Gastroesophageal sphincter (tissue), 4 donors: ENCODE results near the gene TWIST2. TPM values are rescaled to one million over a fixed set of nuclear protein-coding genes. Genes with fewer than 3 reads are reported as not detected.

Source experiments
- ATAC-seq: fragments of 150-250 bp; one replicate; pipeline ENCODE4 v1.9.1; 2016; ENCODE audit warnings: mild to moderate bottlenecking, moderate library complexity
- H3K27ac ChIP-seq, 4 donors: fragments of 200-600 bp; sonication (generic) in 3 of 4; 1 replicate in 3 of 4; 2 replicates in 1 of 4; pipeline ENCODE4 v1.5.1; 2016 to 2019
- H3K27me3 ChIP-seq: fragments of 200-600 bp; sonication (generic); one replicate; pipeline ENCODE4 v1.5.1; 2019
- H3K36me3 ChIP-seq, 2 donors: fragments of 200-600 bp; sonication (generic); one replicate each; pipeline ENCODE4 v1.5.1; 2019; ENCODE audit warnings: control low read depth in 1 of 2
- H3K4me1 ChIP-seq, 3 donors: fragments of 200-600 bp; sonication (generic); 1 replicate in 2 of 3; 2 replicates in 1 of 3; pipeline ENCODE4 v1.5.1; 2016 to 2019; ENCODE audit warnings: control low read depth in 2 of 3
- H3K4me3 ChIP-seq, 2 donors: fragments of 200-600 bp; sonication (generic); one replicate each; pipeline ENCODE4 v1.5.1; 2019; ENCODE audit warnings: mild to moderate bottlenecking in 1 of 2, moderate library complexity in 1 of 2
- H3K9me3 ChIP-seq, 3 donors: fragments of 200-600 bp; sonication (generic); one replicate each; pipeline ENCODE4 v1.5.1; 2017 to 2019; ENCODE audit warnings: control low read depth in 2 of 3
- EP300 ChIP-seq: sonication (generic); formaldehyde crosslinking; IDR thresholded peaks from one replicate; pipeline ENCODE4 v1.6.1; 2017; ENCODE audit warnings: antibody characterized with exemption, mild to moderate bottlenecking
- POLR2A ChIP-seq, 2 donors: fragments of 450-650 bp; IDR thresholded peaks; one replicate each; pipeline ENCODE4 v1.6.1; 2017; ENCODE audit warnings: antibody characterized with exemption in 2 of 2, mild to moderate bottlenecking in 2 of 2, moderate library complexity in 1 of 2
- POLR2AphosphoS5 ChIP-seq: sonication (generic); formaldehyde crosslinking; IDR thresholded peaks from one replicate; pipeline ENCODE4 v1.6.1; 2017; ENCODE audit warnings: antibody characterized with exemption
- WGBS, 2 donors: methylation state at CpG; one replicate each; pipeline ENCODE4 v1.1.5; 2018; ENCODE audit warnings: low coverage in 1 of 2; 5-methylcytosine and 5-hydroxymethylcytosine counted together
- total RNA-seq, 4 donors: library from RNA; depleted of rRNA; stranded (reverse); fragments of >200 nt; gene quantifications; one replicate each; pipeline ENCODE4 v1.1.0, GENCODE V29; 2016
- TF ChIP-seq, protein P1 (sequence below), 4 experiments: fragments of 200-600 bp in 2 of 4; fragments of 450-650 bp in 2 of 4; sonication (generic) in 1 of 4; IDR thresholded peaks; one replicate each; pipeline ENCODE4 v1.5.1; 2017 to 2019; ENCODE audit warnings: antibody characterized with exemption in 4 of 4, mild to moderate bottlenecking in 2 of 4, moderate library complexity in 2 of 4

The TWIST2 gene
- total RNA-seq, 4 donors from 2014 or later = 17.7 to 69.6 (median 45.2) TPM

DNA sequence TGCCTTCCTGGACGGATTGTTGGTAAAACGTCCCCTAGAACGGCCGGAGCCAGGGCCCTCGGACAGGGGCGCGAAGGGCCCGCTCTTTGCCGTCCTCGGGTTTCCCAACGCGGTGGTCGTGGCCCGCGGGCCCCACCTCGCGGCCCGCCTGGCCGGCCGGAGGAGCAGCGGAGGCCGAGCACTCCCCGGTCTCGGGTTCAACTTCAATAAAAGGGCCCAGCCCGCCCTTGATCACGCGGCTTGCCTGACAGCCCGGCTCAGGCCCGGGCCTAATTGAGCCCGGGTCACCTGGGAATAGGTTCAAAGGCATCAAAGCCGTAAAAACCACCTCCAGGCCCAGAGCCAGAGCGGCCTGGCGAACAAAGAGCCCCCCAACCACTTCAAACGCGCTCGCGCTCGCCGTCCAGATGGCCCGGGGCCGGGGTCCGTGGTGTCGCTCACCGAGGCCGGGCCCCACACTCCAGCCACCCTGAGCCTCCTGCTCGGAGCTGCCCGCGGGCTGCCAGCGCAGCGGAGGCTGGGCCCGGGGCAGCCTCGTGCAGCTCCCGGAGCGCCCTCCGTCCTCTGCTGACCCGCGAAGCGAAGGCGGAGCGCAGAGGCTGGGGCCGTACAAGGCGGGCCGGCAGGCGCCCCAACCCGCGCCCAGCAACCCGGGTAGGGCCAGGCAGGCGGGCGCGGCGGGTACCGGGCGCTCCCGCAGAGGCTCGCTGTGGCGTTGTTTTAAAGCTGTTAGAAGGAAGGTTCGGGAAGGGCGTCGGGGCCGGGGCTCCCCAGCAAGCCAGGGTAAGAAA is 1.1 kb upstream of the TWIST2 start:
- H3K27me3 ChIP-seq = peaks cover 63% of the 10 kb centered on the region
- no CpG with 5 or more reads among the region's 80 CpGs for WGBS, 2 donors

GRCh38 chr2:238847419-238847801 is 475 bp upstream of the TWIST2 start:
- Histone ChIP-seq H3K9me3 (no peaks in the 10 kb centered on the region), H3K27ac (peak overlapping the region; percentile 15 to 90 (median 87)), H3K27me3 (peaks cover 66% of the 10 kb centered on the region), H3K4me1 (peaks cover 0 to 64% (median 0%) of the 10 kb centered on the region in 3 donors), H3K4me3 (peak overlapping the region; percentile 58 to 78), H3K36me3 (no peaks in the 10 kb centered on the region)
- no peak for ATAC-seq
- no peak for TF ChIP-seq POLR2A (IDR thresholded peaks at IDR 0.05)
- TF ChIP-seq, protein P1, sequence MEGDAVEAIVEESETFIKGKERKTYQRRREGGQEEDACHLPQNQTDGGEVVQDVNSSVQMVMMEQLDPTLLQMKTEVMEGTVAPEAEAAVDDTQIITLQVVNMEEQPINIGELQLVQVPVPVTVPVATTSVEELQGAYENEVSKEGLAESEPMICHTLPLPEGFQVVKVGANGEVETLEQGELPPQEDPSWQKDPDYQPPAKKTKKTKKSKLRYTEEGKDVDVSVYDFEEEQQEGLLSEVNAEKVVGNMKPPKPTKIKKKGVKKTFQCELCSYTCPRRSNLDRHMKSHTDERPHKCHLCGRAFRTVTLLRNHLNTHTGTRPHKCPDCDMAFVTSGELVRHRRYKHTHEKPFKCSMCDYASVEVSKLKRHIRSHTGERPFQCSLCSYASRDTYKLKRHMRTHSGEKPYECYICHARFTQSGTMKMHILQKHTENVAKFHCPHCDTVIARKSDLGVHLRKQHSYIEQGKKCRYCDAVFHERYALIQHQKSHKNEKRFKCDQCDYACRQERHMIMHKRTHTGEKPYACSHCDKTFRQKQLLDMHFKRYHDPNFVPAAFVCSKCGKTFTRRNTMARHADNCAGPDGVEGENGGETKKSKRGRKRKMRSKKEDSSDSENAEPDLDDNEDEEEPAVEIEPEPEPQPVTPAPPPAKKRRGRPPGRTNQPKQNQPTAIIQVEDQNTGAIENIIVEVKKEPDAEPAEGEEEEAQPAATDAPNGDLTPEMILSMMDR (IDR thresholded peaks at IDR 0.05) = no peak
- WGBS, 2 donors = 25% methylated on average over 8 of the region's 30 CpGs; no CpG with 5 or more reads in 1 of the 2 donors

More for the DNA sequence above, 1.1 kb upstream of the TWIST2 start:
- Histone ChIP-seq H3K36me3 (no peaks in the 10 kb centered on the region), H3K27ac (peak overlapping the region in 3 of 4 donors; percentile 85 to 90 (median 89)), H3K4me3 (peak overlapping the region; percentile 58 to 78), H3K4me1 (peaks cover 0 to 58% (median 0%) of the 10 kb centered on the region in 3 donors), H3K9me3 (no peaks in the 10 kb centered on the region)
- ATAC-seq = peak; percentile 45
- TF ChIP-seq POLR2A (IDR thresholded peaks at IDR 0.05) = peak in 1 of 2 donors; percentile 16
- TF ChIP-seq EP300 = no peak

GRCh38 chr2:238848691-238848975 is 748 bp downstream of the TWIST2 start:
- peak overlapping the region in 3 of 4 donors; percentile 85 to 90 (median 89) for H3K27ac ChIP-seq
- H3K36me3 ChIP-seq = no peaks in the 10 kb centered on the region
- H3K9me3 ChIP-seq = no peaks in the 10 kb centered on the region
- no CpG with 5 or more reads among the region's 36 CpGs for WGBS, 2 donors
- H3K4me1 ChIP-seq = peaks cover 0 to 65% (median 0%) of the 10 kb centered on the region in 3 donors
- TF ChIP-seq POLR2A (IDR thresholded peaks at IDR 0.05) (no peak), EP300 (no peak)
- ATAC-seq = no peak
- H3K4me3 ChIP-seq = peak overlapping the region; percentile 58 to 78
- peaks cover 62% of the 10 kb centered on the region for H3K27me3 ChIP-seq

DNA sequence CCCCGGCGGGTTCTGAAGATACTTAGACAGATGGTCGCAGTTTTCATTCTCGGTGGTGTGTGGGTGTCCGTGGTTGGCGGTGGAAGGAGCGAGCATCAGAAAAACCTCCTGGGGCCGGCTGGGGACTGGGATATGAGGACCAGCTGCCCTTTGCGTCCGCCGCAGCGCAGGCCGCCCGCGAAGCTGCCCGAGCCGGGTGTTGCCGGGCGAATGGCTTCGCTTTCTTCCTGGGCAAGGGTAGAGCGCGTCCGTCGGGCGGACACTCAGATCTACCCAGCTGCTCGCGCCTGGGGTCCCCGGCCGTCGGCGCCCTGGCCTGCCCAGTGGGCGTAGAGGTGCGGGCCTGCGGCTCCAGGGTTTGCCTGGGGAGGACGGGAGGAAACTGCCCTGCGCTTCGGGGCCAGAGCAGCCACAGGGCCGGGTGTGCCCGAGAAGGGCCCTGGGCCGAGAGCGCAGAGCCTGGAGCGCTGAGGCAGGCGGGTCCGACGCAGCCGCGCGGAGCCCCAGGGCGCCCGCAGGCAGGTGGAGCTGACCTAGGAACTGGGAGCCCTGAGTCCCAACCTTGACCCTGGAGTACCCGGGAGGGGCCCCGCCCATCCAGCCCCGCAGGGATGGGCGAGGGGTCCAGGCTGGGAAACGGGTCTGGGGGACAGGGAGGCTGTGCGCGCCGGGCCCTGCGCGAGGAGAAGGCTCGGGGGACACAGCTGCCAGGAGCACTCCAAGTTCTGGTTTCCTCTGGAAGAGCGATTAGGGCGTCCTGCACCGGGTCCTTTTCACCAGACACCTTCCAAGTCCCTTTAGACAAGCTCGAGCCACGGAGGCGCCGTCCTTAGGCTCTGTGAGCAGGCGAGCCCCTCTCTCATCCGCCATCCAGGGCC is 1.3 kb downstream of the TWIST2 start:
- Histone ChIP-seq H3K4me3 (peak overlapping the region; percentile 58 to 78), H3K9me3 (no peaks in the 10 kb centered on the region), H3K4me1 (peaks cover 0 to 65% (median 0%) of the 10 kb centered on the region in 3 donors), H3K36me3 (no peaks in the 10 kb centered on the region), H3K27ac (peak overlapping the region; percentile 4 to 90 (median 87)), H3K27me3 (peaks cover 61% of the 10 kb centered on the region)
- TF ChIP-seq EP300 = no peak
- TF ChIP-seq, protein P1 (IDR thresholded peaks at IDR 0.05) = no peak
- TF ChIP-seq POLR2AphosphoS5 = no peak
- TF ChIP-seq POLR2A (IDR thresholded peaks at IDR 0.05) = no peak
- WGBS, 2 donors = 53 to 83% methylated on average over 4 to 5 of the region's 70 CpGs
- ATAC-seq = no peak

DNA sequence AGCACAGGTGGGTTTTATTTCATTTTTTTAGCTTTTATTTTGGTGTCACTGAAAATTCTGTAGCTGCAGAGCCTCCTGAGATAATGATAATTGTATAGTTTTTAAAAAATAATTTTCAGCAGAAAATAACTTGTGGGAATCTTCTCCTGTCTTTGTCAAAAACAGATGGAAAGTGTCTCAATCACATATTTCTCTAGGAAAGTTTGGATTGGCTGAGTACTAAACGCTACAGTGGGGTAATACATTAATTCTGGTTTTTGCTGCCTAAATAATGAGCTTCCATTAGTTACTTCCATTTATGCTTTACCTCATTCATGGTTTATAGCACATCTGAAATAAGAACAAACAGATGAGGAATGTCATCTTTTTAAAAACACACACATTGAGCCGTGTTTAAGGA is 2.2 kb downstream of the TWIST2 start:
- peak overlapping the region; percentile 58 to 78 for H3K4me3 ChIP-seq
- WGBS, 2 donors = 59 to 61% methylated on average over 2 of the region's 2 CpGs
- TF ChIP-seq, protein P1 (IDR thresholded peaks at IDR 0.05) = no peak
- TF ChIP-seq POLR2AphosphoS5 = no peak
- no peak for TF ChIP-seq POLR2A (IDR thresholded peaks at IDR 0.05)
- no peak for TF ChIP-seq EP300
- H3K27me3 ChIP-seq = peaks cover 59% of the 10 kb centered on the region
- no peaks in the 10 kb centered on the region for H3K36me3 ChIP-seq
- no peak for ATAC-seq
- H3K4me1 ChIP-seq = peaks cover 0 to 65% (median 0%) of the 10 kb centered on the region in 3 donors
- no peaks in the 10 kb centered on the region for H3K9me3 ChIP-seq
- H3K27ac ChIP-seq = peak overlapping the region in 2 of 4 donors; percentile 85 to 89
